SK-N-SH treated with all-trans-retinoic acid at 6 μM for 48 hours (cell line): Measurements from ENCODE around the gene LGR5.

ENCODE experiments used
- ARNTL ChIP-seq: fragments of 450-650 bp; formaldehyde crosslinking; IDR thresholded peaks from 2 replicates; pipeline ENCODE4 v1.5.0; 2020; ENCODE audit warnings: low read depth, mild to moderate bottlenecking, moderate library complexity, borderline replicate concordance
- ESRRG ChIP-seq: fragments of 250-450 bp; sonication (Bioruptor Pico); IDR thresholded peaks from 2 replicates; pipeline ENCODE4 v1.6.1; 2021; ENCODE audit warnings: mild to moderate bottlenecking
- OSR1 ChIP-seq: fragments of 250-450 bp; sonication (Bioruptor Pico); IDR thresholded peaks from 2 replicates; pipeline ENCODE4 v1.8.0; 2022; ENCODE audit warnings: moderate library complexity, mild to moderate bottlenecking, inconsistent platforms
- PPARA ChIP-seq: fragments of 250-450 bp; sonication (Bioruptor Pico); IDR thresholded peaks from 2 replicates; pipeline ENCODE4 v1.5.0; 2020; ENCODE audit warnings: mild to moderate bottlenecking, borderline replicate concordance
- RARB ChIP-seq: fragments of 250-450 bp; sonication (Bioruptor Pico); IDR thresholded peaks from 2 replicates; pipeline ENCODE4 v1.8.0; 2021; ENCODE audit warnings: mild to moderate bottlenecking, moderate library complexity
- TOX ChIP-seq: fragments of 250-450 bp; sonication (Bioruptor Pico); IDR thresholded peaks from 2 replicates; pipeline ENCODE4 v1.8.0; 2021; ENCODE audit warnings: mild to moderate bottlenecking, moderate library complexity, borderline replicate concordance
- ZC3H10 ChIP-seq: fragments of 250-450 bp; sonication (Bioruptor Pico); IDR thresholded peaks from 2 replicates; pipeline ENCODE4 v1.5.1; 2021; ENCODE audit warnings: mild to moderate bottlenecking, moderate library complexity
- ZFP3 ChIP-seq: fragments of 250-450 bp; sonication (Bioruptor Pico); IDR thresholded peaks from 2 replicates; pipeline ENCODE4 v1.5.0; 2020; ENCODE audit warnings: mild to moderate bottlenecking, moderate library complexity
- ZNF70 ChIP-seq: fragments of 450-650 bp; formaldehyde crosslinking; IDR thresholded peaks from 2 replicates; pipeline ENCODE4 v1.5.0; 2020; ENCODE audit warnings: mild to moderate bottlenecking, moderate library complexity
- ZNF8 ChIP-seq: fragments of 450-650 bp; formaldehyde crosslinking; IDR thresholded peaks from 2 replicates; pipeline ENCODE4 v1.5.0; 2020; ENCODE audit warnings: mild to moderate bottlenecking, moderate library complexity
- TF ChIP-seq, protein P1 (sequence below): fragments of 250-450 bp; sonication (Bioruptor Pico); IDR thresholded peaks from 2 replicates; pipeline ENCODE4 v1.8.0; 2020; ENCODE audit warnings: mild to moderate bottlenecking, moderate library complexity, borderline replicate concordance
- TF ChIP-seq, protein P2 (sequence below): fragments of 250-450 bp; sonication (Bioruptor Pico); IDR thresholded peaks from 2 replicates; pipeline ENCODE4 v1.5.1; 2020; ENCODE audit warnings: low read depth, mild to moderate bottlenecking, moderate library complexity
- TF ChIP-seq, protein P3 (sequence below): fragments of 250-450 bp; sonication (Bioruptor Pico); IDR thresholded peaks from 2 replicates; pipeline ENCODE4 v1.5.1; 2021; ENCODE audit warnings: mild to moderate bottlenecking, moderate library complexity
- TF ChIP-seq, protein P4 (sequence below): fragments of 250-450 bp; sonication (Bioruptor Pico); IDR thresholded peaks from 2 replicates; pipeline ENCODE4 v1.5.0; 2020; ENCODE audit warnings: mild to moderate bottlenecking, moderate library complexity

DNA sequence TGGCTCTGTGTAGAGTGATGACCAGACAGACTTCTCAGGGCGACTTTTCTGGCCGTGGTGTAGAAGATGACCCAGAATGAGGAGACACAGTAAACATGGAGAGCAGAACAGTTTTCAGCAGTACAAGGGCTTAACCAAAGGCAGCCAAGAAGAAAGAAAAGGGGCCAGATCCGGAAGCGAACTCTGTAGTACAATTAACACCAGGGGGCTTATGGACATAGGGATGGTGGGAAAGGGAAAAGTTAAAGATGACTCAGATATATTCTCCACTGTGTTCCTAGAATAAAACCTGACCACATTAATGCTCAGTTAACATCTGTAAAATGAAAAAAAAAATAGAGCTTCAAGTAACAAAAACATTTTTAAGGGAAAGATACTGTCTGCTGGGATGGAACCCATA is 60.2 kb downstream of the LGR5 start:
- TF ChIP-seq OSR1 (no peak), TOX (CRISPR knock-in tag) (no peak), ZNF70 (CRISPR knock-in tag) (no peak), ZC3H10 (CRISPR knock-in tag) (no peak), ARNTL (CRISPR knock-in tag) (no peak), PPARA (no peak), ZFP3 (CRISPR knock-in tag) (no peak), RARB (CRISPR knock-in tag) (no peak), ZNF8 (CRISPR knock-in tag) (no peak), ESRRG (CRISPR knock-in tag) (no peak)
- TF ChIP-seq, protein P1, sequence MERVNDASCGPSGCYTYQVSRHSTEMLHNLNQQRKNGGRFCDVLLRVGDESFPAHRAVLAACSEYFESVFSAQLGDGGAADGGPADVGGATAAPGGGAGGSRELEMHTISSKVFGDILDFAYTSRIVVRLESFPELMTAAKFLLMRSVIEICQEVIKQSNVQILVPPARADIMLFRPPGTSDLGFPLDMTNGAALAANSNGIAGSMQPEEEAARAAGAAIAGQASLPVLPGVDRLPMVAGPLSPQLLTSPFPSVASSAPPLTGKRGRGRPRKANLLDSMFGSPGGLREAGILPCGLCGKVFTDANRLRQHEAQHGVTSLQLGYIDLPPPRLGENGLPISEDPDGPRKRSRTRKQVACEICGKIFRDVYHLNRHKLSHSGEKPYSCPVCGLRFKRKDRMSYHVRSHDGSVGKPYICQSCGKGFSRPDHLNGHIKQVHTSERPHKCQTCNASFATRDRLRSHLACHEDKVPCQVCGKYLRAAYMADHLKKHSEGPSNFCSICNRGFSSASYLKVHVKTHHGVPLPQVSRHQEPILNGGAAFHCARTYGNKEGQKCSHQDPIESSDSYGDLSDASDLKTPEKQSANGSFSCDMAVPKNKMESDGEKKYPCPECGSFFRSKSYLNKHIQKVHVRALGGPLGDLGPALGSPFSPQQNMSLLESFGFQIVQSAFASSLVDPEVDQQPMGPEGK (CRISPR knock-in tag): no peak
- TF ChIP-seq, protein P2, sequence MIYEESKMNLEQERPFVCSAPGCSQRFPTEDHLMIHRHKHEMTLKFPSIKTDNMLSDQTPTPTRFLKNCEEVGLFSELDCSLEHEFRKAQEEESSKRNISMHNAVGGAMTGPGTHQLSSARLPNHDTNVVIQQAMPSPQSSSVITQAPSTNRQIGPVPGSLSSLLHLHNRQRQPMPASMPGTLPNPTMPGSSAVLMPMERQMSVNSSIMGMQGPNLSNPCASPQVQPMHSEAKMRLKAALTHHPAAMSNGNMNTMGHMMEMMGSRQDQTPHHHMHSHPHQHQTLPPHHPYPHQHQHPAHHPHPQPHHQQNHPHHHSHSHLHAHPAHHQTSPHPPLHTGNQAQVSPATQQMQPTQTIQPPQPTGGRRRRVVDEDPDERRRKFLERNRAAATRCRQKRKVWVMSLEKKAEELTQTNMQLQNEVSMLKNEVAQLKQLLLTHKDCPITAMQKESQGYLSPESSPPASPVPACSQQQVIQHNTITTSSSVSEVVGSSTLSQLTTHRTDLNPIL: no peak
- TF ChIP-seq, protein P3, sequence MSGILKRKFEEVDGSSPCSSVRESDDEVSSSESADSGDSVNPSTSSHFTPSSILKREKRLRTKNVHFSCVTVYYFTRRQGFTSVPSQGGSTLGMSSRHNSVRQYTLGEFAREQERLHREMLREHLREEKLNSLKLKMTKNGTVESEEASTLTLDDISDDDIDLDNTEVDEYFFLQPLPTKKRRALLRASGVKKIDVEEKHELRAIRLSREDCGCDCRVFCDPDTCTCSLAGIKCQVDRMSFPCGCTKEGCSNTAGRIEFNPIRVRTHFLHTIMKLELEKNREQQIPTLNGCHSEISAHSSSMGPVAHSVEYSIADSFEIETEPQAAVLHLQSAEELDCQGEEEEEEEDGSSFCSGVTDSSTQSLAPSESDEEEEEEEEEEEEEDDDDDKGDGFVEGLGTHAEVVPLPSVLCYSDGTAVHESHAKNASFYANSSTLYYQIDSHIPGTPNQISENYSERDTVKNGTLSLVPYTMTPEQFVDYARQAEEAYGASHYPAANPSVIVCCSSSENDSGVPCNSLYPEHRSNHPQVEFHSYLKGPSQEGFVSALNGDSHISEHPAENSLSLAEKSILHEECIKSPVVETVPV: no peak
- TF ChIP-seq, protein P4, sequence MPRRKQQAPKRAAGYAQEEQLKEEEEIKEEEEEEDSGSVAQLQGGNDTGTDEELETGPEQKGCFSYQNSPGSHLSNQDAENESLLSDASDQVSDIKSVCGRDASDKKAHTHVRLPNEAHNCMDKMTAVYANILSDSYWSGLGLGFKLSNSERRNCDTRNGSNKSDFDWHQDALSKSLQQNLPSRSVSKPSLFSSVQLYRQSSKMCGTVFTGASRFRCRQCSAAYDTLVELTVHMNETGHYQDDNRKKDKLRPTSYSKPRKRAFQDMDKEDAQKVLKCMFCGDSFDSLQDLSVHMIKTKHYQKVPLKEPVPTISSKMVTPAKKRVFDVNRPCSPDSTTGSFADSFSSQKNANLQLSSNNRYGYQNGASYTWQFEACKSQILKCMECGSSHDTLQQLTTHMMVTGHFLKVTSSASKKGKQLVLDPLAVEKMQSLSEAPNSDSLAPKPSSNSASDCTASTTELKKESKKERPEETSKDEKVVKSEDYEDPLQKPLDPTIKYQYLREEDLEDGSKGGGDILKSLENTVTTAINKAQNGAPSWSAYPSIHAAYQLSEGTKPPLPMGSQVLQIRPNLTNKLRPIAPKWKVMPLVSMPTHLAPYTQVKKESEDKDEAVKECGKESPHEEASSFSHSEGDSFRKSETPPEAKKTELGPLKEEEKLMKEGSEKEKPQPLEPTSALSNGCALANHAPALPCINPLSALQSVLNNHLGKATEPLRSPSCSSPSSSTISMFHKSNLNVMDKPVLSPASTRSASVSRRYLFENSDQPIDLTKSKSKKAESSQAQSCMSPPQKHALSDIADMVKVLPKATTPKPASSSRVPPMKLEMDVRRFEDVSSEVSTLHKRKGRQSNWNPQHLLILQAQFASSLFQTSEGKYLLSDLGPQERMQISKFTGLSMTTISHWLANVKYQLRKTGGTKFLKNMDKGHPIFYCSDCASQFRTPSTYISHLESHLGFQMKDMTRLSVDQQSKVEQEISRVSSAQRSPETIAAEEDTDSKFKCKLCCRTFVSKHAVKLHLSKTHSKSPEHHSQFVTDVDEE: no peak
